ENCODE results near the gene DENND2C. TPM values are rescaled to one million over a fixed set of nuclear protein-coding genes. Genes with fewer than 3 reads are reported as not detected.

DENND2C gene
- total RNA-seq, 1 donor from 2014 or later, result 3.6 TPM

- Mint-ChIP-seq H3K27ac (no peak overlapping the region), H3K9me3 (no peaks in the 10 kb centered on the region), H3K27me3 (peaks cover 63% of the 10 kb centered on the region), H3K36me3 (no peaks in the 10 kb centered on the region), H3K4me1 (ENCODE audit: unreplicated experiment) (no peaks in the 10 kb centered on the region), H3K4me3 (no peak overlapping the region)
- no peak for DNase-seq (ENCODE audit: extremely low spot score, unreplicated experiment)
- no peak for TF ChIP-seq CTCF (conservative IDR thresholded peaks at IDR 0.05)
Observed at GRCh38 chr1:114676115-114676514, 6.3 kb upstream of the DENND2C start.

- no peak overlapping the region for H3K4me3 Mint-ChIP-seq
- peaks cover 10% of the 10 kb centered on the region for H3K4me1 Mint-ChIP-seq (ENCODE audit: unreplicated experiment)
- H3K36me3 Mint-ChIP-seq, result no peaks in the 10 kb centered on the region
- no peaks in the 10 kb centered on the region for H3K9me3 Mint-ChIP-seq
- peaks cover 56% of the 10 kb centered on the region for H3K27me3 Mint-ChIP-seq
- TF ChIP-seq CTCF (conservative IDR thresholded peaks at IDR 0.05), result no peak
- no peak overlapping the region for H3K27ac Mint-ChIP-seq
- no peak for DNase-seq (ENCODE audit: extremely low spot score, unreplicated experiment)
Observed at GRCh38 chr1:114671939-114672275, 2.1 kb upstream of the DENND2C start.

GRCh38 chr1:114671011-114671938 is 1.4 kb upstream of the DENND2C start:
- Mint-ChIP-seq H3K27me3 (peaks cover 53% of the 10 kb centered on the region), H3K4me3 (peak overlapping the region; percentile 98), H3K27ac (peak overlapping the region; percentile 100), H3K36me3 (no peaks in the 10 kb centered on the region), H3K9me3 (no peaks in the 10 kb centered on the region), H3K4me1 (ENCODE audit: unreplicated experiment) (peaks cover 10% of the 10 kb centered on the region)
- DNase-seq (ENCODE audit: extremely low spot score, unreplicated experiment), result no peak
- TF ChIP-seq CTCF (conservative IDR thresholded peaks at IDR 0.05), result peak; percentile 54

- peak overlapping the region; percentile 98 for H3K4me3 Mint-ChIP-seq
- H3K36me3 Mint-ChIP-seq, result no peaks in the 10 kb centered on the region
- H3K4me1 Mint-ChIP-seq (ENCODE audit: unreplicated experiment), result peaks cover 10% of the 10 kb centered on the region
- DNase-seq (ENCODE audit: extremely low spot score, unreplicated experiment), result peak; percentile 69
- peak; percentile 57 for TF ChIP-seq CTCF (conservative IDR thresholded peaks at IDR 0.05)
- peaks cover 51% of the 10 kb centered on the region for H3K27me3 Mint-ChIP-seq
- H3K9me3 Mint-ChIP-seq, result no peaks in the 10 kb centered on the region
- peak overlapping the region; percentile 100 for H3K27ac Mint-ChIP-seq
Observed at GRCh38 chr1:114670083-114671010, 498 bp upstream of the DENND2C start.

GRCh38 chr1:114668784-114669561 is 876 bp downstream of the DENND2C start:
- H3K27me3 Mint-ChIP-seq, result peaks cover 38% of the 10 kb centered on the region
- no peak for DNase-seq (ENCODE audit: extremely low spot score, unreplicated experiment)
- H3K27ac Mint-ChIP-seq, result peak overlapping the region; percentile 90
- H3K4me3 Mint-ChIP-seq, result peak overlapping the region; percentile 98
- TF ChIP-seq CTCF (conservative IDR thresholded peaks at IDR 0.05), result no peak
- no peaks in the 10 kb centered on the region for H3K9me3 Mint-ChIP-seq
- H3K4me1 Mint-ChIP-seq (ENCODE audit: unreplicated experiment), result peaks cover 10% of the 10 kb centered on the region
- H3K36me3 Mint-ChIP-seq, result no peaks in the 10 kb centered on the region
